Transverse colon (tissue), 4 donors: ENCODE data around the gene ADAMTS4.

ENCODE experiments used
- EP300 ChIP-seq: sonication (generic); formaldehyde crosslinking; IDR thresholded peaks from one replicate; pipeline ENCODE4 v1.6.1; 2017; ENCODE audit warnings: antibody characterized with exemption, low read depth
- POLR2A ChIP-seq: fragments of 450-650 bp; IDR thresholded peaks from one replicate; pipeline ENCODE4 v1.6.1; 2016; ENCODE audit warnings: antibody characterized with exemption, mild to moderate bottlenecking, moderate library complexity
- POLR2AphosphoS5 ChIP-seq, 3 donors: sonication (generic); formaldehyde crosslinking; IDR thresholded peaks; one replicate each; pipeline ENCODE4 v1.6.1; 2016; ENCODE audit warnings: antibody characterized with exemption in 3 of 3
- TF ChIP-seq, protein P1 (sequence below), 5 experiments: fragments of 200-600 bp in 3 of 5; fragments of 450-650 bp in 2 of 5; sonication (generic) in 3 of 5; IDR thresholded peaks; 1 replicate in 2 of 5; 2 replicates in 3 of 5; pipeline ENCODE4 v1.5.1; 2016 to 2017; ENCODE audit warnings: antibody characterized with exemption in 5 of 5, inconsistent platforms in 3 of 5, mild to moderate bottlenecking in 2 of 5, moderate library complexity in 1 of 5

DNA sequence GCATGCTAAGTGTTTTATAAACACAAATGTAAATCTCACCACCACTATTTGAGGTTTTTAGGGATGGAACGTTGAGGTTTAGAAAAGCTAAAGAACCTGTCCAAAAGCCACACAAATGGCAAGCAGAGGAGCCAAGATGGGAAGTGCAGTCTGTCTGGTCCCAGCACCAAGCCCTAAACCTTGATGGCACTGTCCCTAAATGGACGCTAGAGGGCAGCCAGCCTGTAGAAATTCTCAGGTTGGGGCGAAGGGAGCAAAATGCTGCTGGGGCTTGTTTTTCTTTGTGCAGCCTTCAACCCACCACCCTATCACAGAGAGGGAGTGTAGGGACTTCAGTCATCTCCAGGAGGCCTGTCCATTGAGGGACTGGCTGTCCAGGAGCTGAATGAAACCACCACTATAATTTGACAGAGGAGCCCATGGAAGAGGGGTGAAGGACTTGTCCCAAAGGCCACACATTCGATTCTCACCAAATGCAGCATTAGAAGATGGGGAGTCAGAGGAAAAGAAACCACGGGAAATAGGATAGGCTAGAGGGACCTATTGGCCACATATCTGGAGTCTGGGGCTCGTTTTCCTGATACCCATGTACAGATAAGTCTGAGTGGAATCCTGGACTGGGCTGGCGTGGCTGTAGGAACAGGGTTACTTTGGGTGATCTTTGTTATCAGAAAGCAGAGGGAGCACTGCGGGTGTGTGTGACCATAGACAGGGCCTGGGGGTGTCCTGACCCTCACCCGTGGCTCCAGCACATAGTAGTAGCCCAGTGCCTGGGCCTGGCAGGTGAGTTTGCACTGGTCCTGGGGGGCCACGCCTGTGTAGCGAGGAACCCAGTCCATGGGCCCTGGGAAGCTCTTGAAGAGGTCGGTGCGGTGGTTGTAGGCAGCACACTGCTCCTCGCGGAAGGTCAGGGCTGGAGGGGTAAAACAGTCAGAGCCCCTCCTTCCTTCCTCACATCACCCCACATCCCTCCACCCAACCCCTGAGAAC is 6.1 kb downstream of the ADAMTS4 start:
- TF ChIP-seq, protein P1, sequence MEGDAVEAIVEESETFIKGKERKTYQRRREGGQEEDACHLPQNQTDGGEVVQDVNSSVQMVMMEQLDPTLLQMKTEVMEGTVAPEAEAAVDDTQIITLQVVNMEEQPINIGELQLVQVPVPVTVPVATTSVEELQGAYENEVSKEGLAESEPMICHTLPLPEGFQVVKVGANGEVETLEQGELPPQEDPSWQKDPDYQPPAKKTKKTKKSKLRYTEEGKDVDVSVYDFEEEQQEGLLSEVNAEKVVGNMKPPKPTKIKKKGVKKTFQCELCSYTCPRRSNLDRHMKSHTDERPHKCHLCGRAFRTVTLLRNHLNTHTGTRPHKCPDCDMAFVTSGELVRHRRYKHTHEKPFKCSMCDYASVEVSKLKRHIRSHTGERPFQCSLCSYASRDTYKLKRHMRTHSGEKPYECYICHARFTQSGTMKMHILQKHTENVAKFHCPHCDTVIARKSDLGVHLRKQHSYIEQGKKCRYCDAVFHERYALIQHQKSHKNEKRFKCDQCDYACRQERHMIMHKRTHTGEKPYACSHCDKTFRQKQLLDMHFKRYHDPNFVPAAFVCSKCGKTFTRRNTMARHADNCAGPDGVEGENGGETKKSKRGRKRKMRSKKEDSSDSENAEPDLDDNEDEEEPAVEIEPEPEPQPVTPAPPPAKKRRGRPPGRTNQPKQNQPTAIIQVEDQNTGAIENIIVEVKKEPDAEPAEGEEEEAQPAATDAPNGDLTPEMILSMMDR (IDR thresholded peaks at IDR 0.05), result peak; percentile 77 to 89 (median 83)
- TF ChIP-seq POLR2A (no peak), POLR2AphosphoS5 (IDR thresholded peaks at IDR 0.05) (no peak), EP300 (no peak)
